Putamen (tissue), 1 donor: ENCODE data around the gene DTX1.

Experiments used
- DNase-seq: peaks from one replicate; pipeline ENCODE4 v3.0.0-alpha.2; 2016; ENCODE audit warnings: low spot score

The DTX1 gene

GRCh38 chr12:113094738-113095137 lies 38.2 kb downstream of the DTX1 start:
- DNase-seq = no peak

GRCh38 chr12:113095405-113095804 lies 38.9 kb downstream of the DTX1 start:
- no peak for DNase-seq

GRCh38 chr12:113096675-113097461 lies 40.3 kb downstream of the DTX1 start:
- no peak for DNase-seq

- peak; percentile 87 for DNase-seq
These were observed 41.3 kb downstream of the DTX1 start for GRCh38 chr12:113097716-113098440.

GRCh38 chr12:113098441-113099028 lies 42.0 kb downstream of the DTX1 start:
- DNase-seq = peak; percentile 73

- DNase-seq = no peak
These were observed 42.8 kb downstream of the DTX1 start for GRCh38 chr12:113099364-113099763.

GRCh38 chr12:113099764-113100163 lies 43.2 kb downstream of the DTX1 start:
- DNase-seq = no peak

GRCh38 chr12:113101751-113102150 lies 45.2 kb downstream of the DTX1 start:
- no peak for DNase-seq

- no peak for DNase-seq
These were observed 46.3 kb downstream of the DTX1 start for GRCh38 chr12:113102811-113103210.

GRCh38 chr12:113103756-113104450 lies 47.4 kb downstream of the DTX1 start:
- DNase-seq = peak; percentile 48

- DNase-seq = no peak
These were observed 48.5 kb downstream of the DTX1 start for GRCh38 chr12:113104953-113105510.

- DNase-seq = no peak
These were observed 49.2 kb downstream of the DTX1 start for GRCh38 chr12:113105606-113106271.

- no peak for DNase-seq
These were observed 49.8 kb downstream of the DTX1 start for GRCh38 chr12:113106361-113106760.

- DNase-seq = no peak
These were observed 51.8 kb downstream of the DTX1 start for GRCh38 chr12:113108308-113108707.

GRCh38 chr12:113109360-113109759 lies 52.8 kb downstream of the DTX1 start:
- no peak for DNase-seq

GRCh38 chr12:113109872-113110599 lies 53.5 kb downstream of the DTX1 start:
- no peak for DNase-seq

- DNase-seq = no peak
These were observed 54.7 kb downstream of the DTX1 start for GRCh38 chr12:113111247-113111646.

- no peak for DNase-seq
These were observed 55.7 kb downstream of the DTX1 start for GRCh38 chr12:113112043-113112899.

GRCh38 chr12:113113397-113113796 lies 56.9 kb downstream of the DTX1 start:
- DNase-seq = no peak
